CD4-positive, alpha-beta T cell (primary cell): ENCODE data around the gene CCDC126. TPM values are rescaled to one million over a fixed set of nuclear protein-coding genes. Genes with fewer than 3 reads are reported as not detected.

ENCODE experiments used
- ATAC-seq: fragments of 200-7000 bp; cut with Tn5 transposase; one replicate; pipeline ENCODE4 v1.10.0; 2022; ENCODE audit warnings: mild to moderate bottlenecking; ENCODE audit not compliant: poor library complexity
- CTCF ChIA-PET: fragments of 350-600 bp; sonication (Branson Sonifier 250); formaldehyde crosslinking; loops from one replicate; lab custom pipeline; 2021; ENCODE audit warnings: antibody characterized with exemption, inconsistent platforms; lab: Charles Lee
- POLR2A ChIA-PET: fragments of 350-600 bp; sonication (Branson Sonifier 250); formaldehyde crosslinking; loops from one replicate; lab custom pipeline; 2021; ENCODE audit warnings: antibody characterized with exemption, inconsistent platforms; lab: Charles Lee
- DNase-seq, 14 experiments: peaks; one replicate each; pipeline ENCODE4 v3.0.0-alpha.2; 2013 to 2020; ENCODE audit warnings: mixed read lengths in 2 of 14
- H3K27ac ChIP-seq, 2 donors: one replicate each; pipeline versions ENCODE4 v1.5.1 to v1.7.0; 2013; ENCODE audit warnings: low read length in 2 of 2, low read depth in 1 of 2, mild to moderate bottlenecking in 1 of 2
- H3K27me3 ChIP-seq, 2 experiments: 1 replicate in 1 of 2; 2 replicates in 1 of 2; pipeline versions ENCODE4 v1.6.1 to v1.7.0; 2013; ENCODE audit warnings: low read length in 2 of 2, control low read depth in 1 of 2, mild to moderate bottlenecking in 1 of 2, moderate library complexity in 1 of 2; ENCODE audit not compliant: insufficient read depth in 2 of 2, control insufficient read depth in 1 of 2
- H3K36me3 ChIP-seq: one replicate; pipeline ENCODE4 v1.6.1; 2013; ENCODE audit warnings: low read length, control low read depth; ENCODE audit not compliant: insufficient read depth
- H3K4me1 ChIP-seq: one replicate; pipeline ENCODE4 v1.6.1; 2013; ENCODE audit warnings: low read length, control low read depth; ENCODE audit not compliant: insufficient read depth
- H3K4me3 ChIP-seq: one replicate; pipeline ENCODE4 v1.5.1; 2013; ENCODE audit warnings: mild to moderate bottlenecking, low read length, moderate library complexity
- H3K9me3 ChIP-seq, 2 experiments: 1 replicate in 1 of 2; 2 replicates in 1 of 2; pipeline versions ENCODE4 v1.6.1 to v1.7.0; 2013; ENCODE audit warnings: low read length in 2 of 2, mild to moderate bottlenecking in 2 of 2, control low read depth in 1 of 2, moderate library complexity in 1 of 2; ENCODE audit not compliant: control insufficient read depth in 1 of 2, insufficient read depth in 1 of 2
- H3K27ac Mint-ChIP-seq: one replicate; pipeline ENCODE4 v1.8.0; 2020; ENCODE audit warnings: mixed read lengths
- H3K27me3 Mint-ChIP-seq: one replicate; pipeline ENCODE4 v1.8.0; 2021; ENCODE audit warnings: mixed read lengths
- H3K36me3 Mint-ChIP-seq: one replicate; pipeline ENCODE4 v1.8.0; 2021; ENCODE audit warnings: low read depth, mixed read lengths
- H3K4me1 Mint-ChIP-seq: one replicate; pipeline ENCODE4 v1.8.0; 2021; ENCODE audit warnings: low read depth, mixed read lengths
- H3K4me3 Mint-ChIP-seq: one replicate; pipeline ENCODE4 v1.8.0; 2020; ENCODE audit warnings: mild to moderate bottlenecking, mixed read lengths
- H3K9me3 Mint-ChIP-seq: one replicate; pipeline ENCODE4 v1.8.0; 2020; ENCODE audit warnings: mixed read lengths
- CTCF ChIP-seq: fragments of 200-600 bp; IDR thresholded peaks from one replicate; pipeline ENCODE4 v1.8.0; 2022; ENCODE audit warnings: antibody characterized with exemption, mild to moderate bottlenecking
- intact Hi-C, 2 experiments: fragments of 100-400 bp; cut with DNase I in 1 of 2; cut with micrococcal nuclease in 1 of 2; formaldehyde crosslinking; loops; one replicate each; pipeline versions ENCODE4 v1.15.1 to v1.9.0; 2023 to 2025; cut with DNase I, micrococcal nuclease
- polyA plus RNA-seq, 2 donors: library from polyadenylated mRNA; unstranded; fragments of 120-200 nt; gene quantifications; one replicate each; pipeline ENCODE4 v1.2.1, GENCODE V29; 2013
- total RNA-seq, 174 experiments: library from RNA in 2 of 174; stranded (reverse) in 2 of 174; gene quantifications; one replicate each; pipeline ENCODE4 v1.2.3 and lab custom pipeline; 2021 to 2026

The CCDC126 gene
- total RNA-seq (10 to 100 TPM in 1 of 2 experiments, 1 to 10 TPM in 1; 8.3 to 10.3 TPM), total RNA-seq (lab: John Stamatoyannopoulos, UW) (5.3 to 28.2 (median 13.3) reads per million in 172 experiments)
- polyA plus RNA-seq (2013, experiment 1 of 2): 8.5 TPM
- polyA plus RNA-seq (2013, experiment 2 of 2): 7.3 TPM

- Histone ChIP-seq H3K9me3 (no peaks in the 10 kb centered on the region), H3K27ac (peak within 1 kb of the TSS in 1 of 2 donors; percentile 75), H3K27me3 (no peaks in the 10 kb centered on the region), H3K36me3 (no peaks in the 10 kb centered on the region), H3K4me1 (peaks cover 17% of the 10 kb centered on the region), H3K4me3 (peak within 1 kb of the TSS; percentile 86)
- DNase-seq: peak; percentile 57 to 89 (median 76)
- intact Hi-C loops: loop anchor here in 1 of 2 experiments (2.0 to 10.0 kb wide), 8 partner anchors 49 to 1585 kb away; partner anchors contain the start of genes FAM221A, HYCC1, KLHL7 and MALSU1
- TF ChIP-seq CTCF: no peak
- Mint-ChIP-seq H3K27ac (peak within 1 kb of the TSS; percentile 80), H3K4me3 (peak within 1 kb of the TSS; percentile 95), H3K36me3 (peaks cover 9% of the 10 kb centered on the region), H3K4me1 (peaks cover 32% of the 10 kb centered on the region), H3K9me3 (no peaks in the 10 kb centered on the region), H3K27me3 (no peaks in the 10 kb centered on the region)
- ATAC-seq: peak; percentile 90
- ChIA-PET CTCF (interaction anchor here (4.3 kb wide), 1 partner anchor 50 kb away, joined by 15 read pairs; no protein-coding TSS in a partner anchor), POLR2A (interaction anchor here (0.6 to 2.2 kb wide), 11 partner anchors 11 to 1933 kb away, joined by 3 to 13 read pairs (median 4); partner anchors contain the start of genes CYCS, FAM221A, KLHL7 and MALSU1)
Observed at GRCh38 chr7:23597094-23598091, at the start of gene CCDC126. CCDC126 (plus strand) TSS chr7:23597382; CDS start chr7:23611316, 13,934 bp downstream.

- Mint-ChIP-seq H3K36me3 (no peaks in the 10 kb centered on the region), H3K27ac (no peak overlapping the region), H3K27me3 (no peaks in the 10 kb centered on the region), H3K9me3 (no peaks in the 10 kb centered on the region), H3K4me3 (no peak overlapping the region), H3K4me1 (peaks cover 13% of the 10 kb centered on the region)
- intact Hi-C loops: loop anchor here (1.0 to 10.0 kb wide), 9 partner anchors 17 to 1547 kb away; partner anchors contain the start of genes CCDC126 (in 1 of the 2) and TRA2A (in 1 of the 2)
- H3K27ac ChIP-seq: no peak overlapping the region
- POLR2A ChIA-PET: interaction anchor here (0.6 kb wide), 1 partner anchor 158 kb away, joined by 3 read pairs; no protein-coding TSS in a partner anchor
- CTCF ChIA-PET: interaction anchor here (1.1 to 1.7 kb wide), 8 partner anchors 14 to 257 kb away, joined by 3 to 15 read pairs (median 6); partner anchors contain the start of gene CCDC126
- no peak for TF ChIP-seq CTCF
- H3K36me3 ChIP-seq: no peaks in the 10 kb centered on the region
- peaks cover 6% of the 10 kb centered on the region for H3K4me1 ChIP-seq
- no peaks in the 10 kb centered on the region for H3K9me3 ChIP-seq
- no peak for DNase-seq
- ATAC-seq: no peak
- no peak overlapping the region for H3K4me3 ChIP-seq
- no peaks in the 10 kb centered on the region for H3K27me3 ChIP-seq
Observed at GRCh38 chr7:23547662-23548061, 49.5 kb upstream of the CCDC126 start.

- Mint-ChIP-seq H3K27me3 (peaks cover 12% of the 10 kb centered on the region), H3K4me1 (no peaks in the 10 kb centered on the region), H3K4me3 (no peak overlapping the region), H3K27ac (no peak overlapping the region), H3K36me3 (no peaks in the 10 kb centered on the region), H3K9me3 (no peaks in the 10 kb centered on the region)
- intact Hi-C loops: loop anchor here (5.0 to 10.0 kb wide), 2 partner anchors 144 to 496 kb away; no protein-coding TSS in a partner anchor
- no peak for DNase-seq
- Histone ChIP-seq H3K4me1 (no peaks in the 10 kb centered on the region), H3K27ac (no peak overlapping the region), H3K27me3 (no peaks in the 10 kb centered on the region), H3K9me3 (no peaks in the 10 kb centered on the region), H3K36me3 (no peaks in the 10 kb centered on the region), H3K4me3 (no peak overlapping the region)
- POLR2A ChIA-PET: no interaction called here
- ATAC-seq: no peak
- CTCF ChIA-PET: interaction anchor here (1.8 kb wide), 1 partner anchor 12 kb away, joined by 4 read pairs; no protein-coding TSS in a partner anchor
- no peak for TF ChIP-seq CTCF
Observed at GRCh38 chr7:23558303-23558702, 38.9 kb upstream of the CCDC126 start.
